ENCODE results near the gene ATG16L2.
A peak's percentile ranks its signal among the peaks of the same experiment; 100 is the strongest.
"Not testable (repeated sequence)": the region's sequence is repeated elsewhere in the genome, so short reads cannot be mapped to it uniquely, and the experiment has no call there.

ATG16L2 gene

GRCh38 chr11:72779495-72780128 is 34.6 kb upstream of the ATG16L2 start:
- no peak for DNase-seq

DNA sequence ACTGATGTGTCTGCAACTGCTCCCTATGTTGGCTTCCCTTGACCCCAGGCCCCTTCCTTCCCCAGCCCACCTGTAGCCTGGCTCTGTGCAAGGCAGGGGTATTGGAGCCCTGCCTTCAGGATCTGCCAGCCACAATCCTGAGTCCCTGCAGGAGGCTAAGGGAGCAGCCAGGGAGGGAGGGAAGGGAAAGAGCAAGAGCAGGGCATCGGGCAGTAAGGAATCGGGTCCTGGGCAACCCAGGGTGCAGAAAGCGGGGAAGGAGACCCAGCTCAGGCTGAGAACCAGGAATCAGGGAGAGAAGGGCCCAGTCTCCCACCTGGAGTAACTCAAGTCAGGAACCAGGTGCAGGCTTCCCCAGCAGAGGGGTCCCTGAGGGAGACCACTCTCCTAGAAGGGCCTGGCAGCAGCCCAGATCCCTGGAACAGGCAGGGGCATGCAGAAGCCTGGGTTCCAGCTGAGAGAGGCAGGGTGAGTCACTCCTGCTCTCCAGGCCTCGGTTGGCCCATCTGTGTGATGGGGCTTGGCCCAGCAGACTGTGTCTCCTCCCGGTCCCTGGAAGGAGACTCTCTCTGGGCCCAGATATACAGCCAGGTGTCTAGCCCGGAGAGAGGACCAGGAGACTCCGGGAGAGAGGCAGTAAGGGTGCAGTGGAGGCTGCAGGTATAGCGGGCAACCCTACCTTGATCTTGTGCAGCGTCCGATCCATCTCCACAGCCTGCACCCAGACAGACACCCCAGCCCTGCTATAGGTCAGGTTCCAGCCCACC is 33.7 kb upstream of the ATG16L2 start:
- DNase-seq: no peak

DNA sequence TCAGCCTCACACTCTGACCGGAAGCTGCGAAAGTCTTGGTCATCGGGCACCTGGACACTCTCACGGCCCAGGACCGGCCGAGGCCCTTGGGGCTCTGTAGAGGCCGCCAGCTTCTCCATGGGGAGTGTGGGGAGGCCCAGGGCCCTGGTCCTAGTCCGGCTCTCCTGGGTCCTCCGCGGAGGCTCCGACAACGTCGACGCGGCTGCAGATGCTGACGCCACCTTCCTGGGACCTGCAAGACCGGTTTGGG is 33.2 kb upstream of the ATG16L2 start:
- no peak for DNase-seq

- no peak for DNase-seq
Observed at GRCh38 chr11:72781313-72782080, 32.7 kb upstream of the ATG16L2 start.

DNA sequence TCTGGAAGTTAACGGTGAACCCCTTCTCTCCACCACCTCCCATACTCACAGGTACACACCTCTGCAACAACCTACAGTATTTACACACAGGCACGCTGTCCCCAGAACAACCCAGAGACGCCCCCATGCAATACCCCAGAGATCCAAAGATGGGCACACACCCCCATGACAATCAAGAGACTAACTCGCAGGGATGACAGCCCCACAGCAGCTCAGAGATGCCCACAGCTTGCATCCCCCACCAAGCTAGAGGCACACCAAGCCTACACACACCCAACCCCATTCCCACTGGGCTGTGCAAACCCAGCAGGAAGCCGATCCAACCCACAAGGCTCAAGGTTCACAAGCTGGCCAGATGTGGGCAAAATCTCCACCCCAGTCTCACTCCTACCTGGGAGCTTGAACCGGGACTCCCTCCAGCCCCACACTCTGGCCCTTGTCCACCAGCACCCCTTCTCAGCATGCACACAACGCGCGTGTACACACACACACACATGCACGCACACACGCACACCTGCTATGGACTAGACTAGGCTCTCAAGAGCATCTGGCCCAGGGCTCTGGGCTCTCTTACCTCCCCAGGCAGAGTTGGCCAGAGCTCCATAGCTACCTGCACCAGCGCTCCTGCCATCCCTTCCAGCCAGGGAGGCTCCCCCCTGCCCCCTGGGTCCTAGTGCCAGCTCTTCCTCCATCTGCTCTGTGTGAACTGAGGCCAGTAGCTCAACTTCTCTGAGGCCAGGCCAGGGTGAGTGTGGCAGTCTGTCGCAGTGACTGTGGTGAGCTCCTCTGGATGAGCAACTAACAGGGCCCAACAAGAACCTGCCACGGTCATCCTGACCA is 31.9 kb upstream of the ATG16L2 start:
- DNase-seq: no peak

DNA sequence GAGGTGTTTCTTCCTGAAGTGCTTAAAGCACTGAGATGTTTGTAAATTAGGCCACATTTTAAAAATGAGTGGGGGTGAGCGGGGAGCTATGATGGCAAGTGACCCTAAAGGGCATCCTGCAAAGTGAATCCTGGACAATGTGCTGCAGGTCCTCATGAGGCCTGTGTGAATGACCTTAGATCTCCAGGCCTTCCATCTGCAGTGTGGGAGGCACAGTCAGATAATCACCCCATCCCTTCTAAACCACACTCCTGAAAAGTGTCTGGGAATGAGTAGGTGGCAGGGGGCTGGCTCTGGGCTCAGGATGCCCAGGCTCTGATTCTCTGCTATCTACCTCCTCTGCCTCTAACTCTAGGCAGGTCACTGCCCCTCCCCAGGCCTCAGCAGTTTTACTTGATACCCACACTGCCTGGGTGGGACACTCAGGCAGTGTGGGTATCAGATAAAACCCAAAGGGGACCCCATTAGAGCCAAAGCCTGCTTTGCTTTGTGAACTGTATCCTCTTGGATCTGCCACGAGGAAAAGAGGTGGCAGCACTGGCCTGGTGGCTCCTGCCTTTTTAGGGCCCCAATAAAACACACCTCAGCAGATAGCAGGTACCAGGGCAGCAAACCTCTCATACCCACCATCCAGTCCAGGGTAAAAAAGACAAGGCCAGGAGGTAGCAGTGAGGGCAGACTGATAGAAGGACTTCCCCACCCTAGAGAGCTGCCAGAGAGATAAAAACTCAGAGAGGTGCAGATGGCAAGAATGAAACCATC is 30.9 kb upstream of the ATG16L2 start:
- DNase-seq: no peak

DNA sequence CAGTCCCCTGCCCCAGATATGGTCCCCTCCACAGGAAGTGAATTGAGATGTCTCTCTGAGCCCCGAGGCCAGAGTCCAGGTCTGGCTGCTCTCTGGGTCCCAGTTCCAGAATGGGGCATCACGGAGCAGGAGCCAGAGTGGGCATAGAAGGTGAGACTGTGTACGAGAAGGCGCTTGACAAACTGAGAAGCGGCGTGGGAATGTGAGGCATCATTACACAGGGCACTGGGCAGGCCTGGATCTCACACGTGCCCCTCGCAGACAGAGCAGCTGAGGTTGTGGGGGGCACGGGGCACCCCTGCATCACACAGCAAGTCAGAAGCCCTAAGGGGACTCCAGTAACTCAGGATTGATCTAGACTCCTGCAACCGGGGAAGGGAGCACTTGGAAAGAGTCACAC is 29.5 kb upstream of the ATG16L2 start:
- DNase-seq: no peak

- DNase-seq: no peak
Observed at GRCh38 chr11:72786305-72787215, 27.7 kb upstream of the ATG16L2 start.

DNA sequence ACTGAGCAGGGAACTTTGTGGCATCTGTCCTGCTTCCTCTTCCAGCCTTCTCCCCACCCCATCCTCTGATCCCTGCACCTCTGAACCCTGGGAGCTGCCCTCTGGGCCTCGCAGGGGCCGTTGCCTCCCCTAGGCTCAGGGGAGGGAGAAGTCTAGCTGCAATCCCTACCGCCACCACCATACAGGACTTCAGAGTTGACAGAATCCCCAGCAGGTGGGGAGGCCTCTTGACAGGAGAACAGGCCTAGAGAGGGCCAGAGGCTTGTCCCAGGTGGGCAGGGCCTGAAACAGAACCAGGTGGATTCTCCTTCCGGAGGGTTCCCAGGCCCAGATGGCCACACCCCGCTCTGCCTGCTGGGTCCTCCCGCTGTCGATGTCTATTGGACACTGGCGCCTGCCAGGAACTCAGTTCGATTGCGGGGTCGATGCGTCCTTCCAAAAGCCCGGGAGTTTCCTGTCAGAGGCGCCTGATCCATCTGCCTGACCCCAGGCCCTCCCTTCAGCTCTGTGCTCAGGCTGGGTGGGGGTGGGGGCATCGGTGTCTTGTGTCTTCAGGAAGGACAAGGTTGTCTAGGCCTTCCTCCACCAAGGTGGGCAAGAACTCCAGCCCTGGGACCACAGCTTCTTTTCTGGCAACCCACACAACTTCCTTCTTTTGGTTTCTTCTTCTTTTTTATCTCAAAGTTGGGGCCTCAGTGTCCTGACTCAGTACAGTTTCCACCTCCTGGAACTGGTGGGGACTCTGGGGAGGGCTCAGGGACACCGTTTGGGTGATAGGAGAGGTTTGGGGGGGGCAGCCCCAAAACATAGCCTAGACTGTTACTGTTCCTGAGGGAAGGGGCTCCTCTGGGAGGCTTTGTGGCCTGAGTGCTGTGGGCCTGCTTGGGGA is 26.8 kb upstream of the ATG16L2 start:
- no peak for DNase-seq

DNA sequence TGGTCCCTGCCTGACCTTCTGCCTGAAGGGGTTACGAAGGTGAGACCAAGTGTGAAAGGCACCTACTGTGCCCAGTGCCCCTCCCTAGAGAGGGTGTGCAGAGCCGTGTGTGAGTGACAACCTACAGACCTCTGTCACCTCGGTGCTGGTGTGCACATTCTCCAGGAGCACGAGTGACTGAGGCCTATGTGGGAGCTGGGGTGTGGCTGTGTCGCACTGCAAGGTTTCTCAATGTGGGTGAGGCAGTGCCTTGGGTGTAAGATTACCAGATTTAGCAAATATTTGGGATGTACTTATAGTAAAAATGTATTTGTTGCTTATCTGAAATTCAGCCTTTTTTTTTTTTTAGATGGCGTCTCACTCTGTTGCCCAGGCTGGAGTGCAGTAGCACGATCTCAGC is 26.0 kb upstream of the ATG16L2 start:
- no peak for DNase-seq

- no peak for DNase-seq
Observed at GRCh38 chr11:72789493-72790131, 24.6 kb upstream of the ATG16L2 start.

- DNase-seq: not testable (repeated sequence)
Observed at GRCh38 chr11:72791228-72791627, 23.0 kb upstream of the ATG16L2 start.

DNA sequence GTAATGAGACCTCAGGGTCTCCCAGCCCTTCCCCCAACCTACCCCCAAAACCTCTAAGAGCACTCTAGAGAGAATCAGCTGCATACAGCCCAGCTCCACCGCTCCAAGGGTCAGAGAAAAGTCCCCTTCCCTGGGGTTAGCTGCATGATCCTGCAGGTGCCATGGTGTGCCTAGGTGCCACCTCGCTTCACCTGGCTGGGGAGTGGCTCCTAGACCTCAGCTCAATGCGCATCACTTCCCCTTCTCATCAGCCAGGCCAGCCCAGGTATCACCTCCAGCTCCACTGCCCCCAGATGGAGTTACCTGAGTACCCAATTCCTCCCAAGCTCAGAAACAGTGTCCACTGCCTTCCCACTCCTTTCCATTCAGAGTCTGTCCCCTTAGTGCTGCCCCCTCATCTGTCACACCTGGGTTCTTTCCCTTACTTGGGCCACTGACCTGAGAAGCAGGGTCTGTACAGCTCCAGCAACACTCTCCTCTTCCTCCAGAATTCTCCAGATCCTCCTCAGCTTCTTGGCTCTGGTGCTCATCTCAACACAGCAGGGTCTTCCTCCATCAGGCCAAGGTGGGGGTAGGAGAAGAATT is 21.7 kb upstream of the ATG16L2 start:
- no peak for DNase-seq

- no peak for DNase-seq
Observed at GRCh38 chr11:72793076-72793424, 21.2 kb upstream of the ATG16L2 start.

DNA sequence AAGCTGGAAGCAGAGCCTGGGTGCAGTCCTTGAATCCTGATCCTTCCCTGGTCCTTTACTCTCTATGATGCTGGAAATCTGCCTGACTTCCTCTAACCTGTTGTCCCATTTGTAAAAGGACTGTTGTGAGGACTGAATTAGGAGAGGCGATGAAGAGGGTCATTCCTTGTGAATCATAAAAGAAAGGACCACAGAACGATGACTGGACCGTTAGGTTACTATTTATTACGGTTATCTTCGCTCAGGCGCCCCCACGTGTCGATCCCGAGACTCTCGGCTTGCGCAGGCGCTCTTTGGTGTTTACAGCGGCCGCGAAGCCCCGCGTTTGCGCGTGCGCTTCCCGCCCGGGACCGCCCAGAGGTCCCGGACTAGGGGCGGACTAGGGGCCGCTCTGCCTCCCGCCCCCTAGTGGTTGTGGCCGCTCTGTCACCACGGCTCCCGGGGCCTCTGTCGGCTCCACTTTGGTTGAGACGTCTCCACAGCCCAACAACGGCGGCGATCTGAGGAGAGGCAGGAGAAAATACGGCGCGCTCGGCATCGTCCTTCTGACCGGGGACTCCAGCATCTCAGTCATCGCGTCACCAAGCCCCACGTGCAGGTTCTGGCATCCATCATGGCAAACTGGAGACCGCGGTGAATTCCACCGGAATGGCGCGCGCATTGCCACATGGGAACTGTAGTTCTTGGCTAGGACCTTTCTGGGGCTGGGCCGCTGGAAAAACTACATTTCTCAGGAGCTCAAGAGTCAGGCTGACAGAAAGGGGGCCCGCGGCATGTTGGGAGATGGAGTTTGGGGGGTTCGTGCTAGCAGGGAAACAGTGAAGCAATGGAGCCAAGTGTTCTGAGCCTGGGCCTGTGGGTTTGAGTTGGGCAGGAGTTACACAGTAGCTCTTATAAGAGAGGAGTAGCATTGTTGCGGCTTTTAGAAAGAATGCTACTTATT is 20.5 kb upstream of the ATG16L2 start, which contains the start of gene STARD10:
Gene STARD10 (minus strand): TSS at position 623 of the 943 bp plus-strand sequence. CDS start 12,866 bp downstream, outside the sequence.
- DNase-seq: peak; percentile 91

DNA sequence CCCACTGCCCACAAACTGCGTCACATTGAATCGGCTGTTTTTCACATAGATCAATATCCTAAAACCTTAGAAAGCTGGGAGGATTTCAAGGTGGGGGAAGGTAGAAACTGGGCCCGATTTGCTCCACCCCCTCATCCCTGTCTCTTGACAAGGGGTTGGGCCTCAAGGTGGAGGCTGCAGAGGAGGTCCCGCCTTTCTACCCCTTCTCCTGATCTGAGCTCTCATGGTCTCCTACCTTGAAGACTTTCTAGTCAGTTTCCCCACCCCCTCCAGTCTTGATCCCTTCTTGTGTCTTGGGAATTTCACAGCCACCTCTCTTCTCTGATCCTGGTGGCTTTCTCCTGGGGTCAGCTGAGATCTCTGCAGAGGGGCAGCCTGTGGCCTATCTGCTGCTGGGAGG is 15.8 kb upstream of the ATG16L2 start:
- no peak for DNase-seq

DNA sequence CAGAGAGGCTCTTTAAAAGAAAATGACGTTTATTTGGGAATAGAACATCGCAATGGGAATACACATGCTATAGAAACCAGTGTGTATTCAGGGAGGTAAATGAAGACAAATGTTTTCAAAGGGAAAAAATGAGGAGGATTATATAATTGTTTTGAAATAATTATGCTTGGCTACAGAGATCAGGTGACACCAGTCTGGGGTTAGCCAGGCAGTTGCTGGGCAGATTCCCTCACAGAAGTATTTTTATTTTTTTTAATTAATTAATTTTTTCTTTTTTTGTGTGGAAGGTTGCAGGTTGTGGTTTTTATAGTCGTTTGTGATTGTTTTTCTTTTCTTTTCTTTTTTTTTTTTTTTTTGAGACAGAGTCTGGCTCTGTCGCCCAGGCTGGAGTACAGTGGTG is 14.8 kb upstream of the ATG16L2 start:
- no peak for DNase-seq

GRCh38 chr11:72802822-72803221 is 11.4 kb upstream of the ATG16L2 start:
- no peak for DNase-seq

Measured in stimulated activated CD4-positive, alpha-beta T cell treated with anti-CD3 and anti-CD28 coated beads, Interleukin-1b, Interleukin-23, amount 100 ng/mL, for 48 hours (primary cell).